ENCODE measurements around the gene MED27.

Gene MED27

DNA sequence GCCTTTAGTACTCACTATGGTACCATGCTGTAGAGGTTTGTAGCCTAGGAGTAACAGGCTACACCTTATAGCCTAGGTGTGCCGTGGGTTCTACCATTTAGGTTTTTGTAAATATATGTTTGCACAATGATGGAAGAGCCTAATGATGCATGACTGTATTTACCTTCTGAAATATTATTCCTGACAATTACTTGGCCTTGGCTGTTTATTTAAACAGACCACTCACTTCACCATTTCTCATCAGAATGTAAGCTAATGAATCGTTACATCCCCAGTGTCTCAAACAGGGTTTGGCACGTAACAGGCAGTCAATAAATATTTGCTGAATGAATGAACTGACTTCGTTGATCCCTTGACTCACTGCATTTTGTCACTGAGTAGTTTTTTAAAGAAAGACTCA lies 93.1 kb downstream of the MED27 start (continued):
- TF ChIP-seq, protein P1, sequence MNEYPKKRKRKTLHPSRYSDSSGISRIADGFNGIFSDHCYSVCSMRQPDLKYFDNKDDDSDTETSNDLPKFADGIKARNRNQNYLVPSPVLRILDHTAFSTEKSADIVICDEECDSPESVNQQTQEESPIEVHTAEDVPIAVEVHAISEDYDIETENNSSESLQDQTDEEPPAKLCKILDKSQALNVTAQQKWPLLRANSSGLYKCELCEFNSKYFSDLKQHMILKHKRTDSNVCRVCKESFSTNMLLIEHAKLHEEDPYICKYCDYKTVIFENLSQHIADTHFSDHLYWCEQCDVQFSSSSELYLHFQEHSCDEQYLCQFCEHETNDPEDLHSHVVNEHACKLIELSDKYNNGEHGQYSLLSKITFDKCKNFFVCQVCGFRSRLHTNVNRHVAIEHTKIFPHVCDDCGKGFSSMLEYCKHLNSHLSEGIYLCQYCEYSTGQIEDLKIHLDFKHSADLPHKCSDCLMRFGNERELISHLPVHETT (tag by site-specific recombination; IDR thresholded peaks at IDR 0.05) = no peak

DNA sequence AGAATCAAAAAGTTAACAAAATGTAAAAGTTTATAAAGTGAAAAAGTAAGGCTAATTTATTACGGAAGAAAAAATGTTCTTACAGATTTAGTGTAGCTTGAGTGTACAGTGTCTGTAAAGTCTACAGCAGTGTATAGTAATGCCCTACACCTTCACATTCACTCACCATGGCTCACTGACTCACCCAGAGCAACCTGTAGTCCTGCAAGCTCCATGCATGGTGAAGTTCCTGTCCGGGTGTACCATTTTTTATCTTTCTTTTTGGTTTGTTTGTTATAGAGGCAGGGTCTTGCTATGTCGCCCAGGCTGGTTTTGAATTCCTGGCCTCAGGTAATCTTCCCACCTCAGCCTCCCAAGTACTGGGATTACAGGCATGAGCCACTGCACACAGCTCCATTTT lies 93.6 kb downstream of the MED27 start:
- TF ChIP-seq KLF10 (tag by site-specific recombination; IDR thresholded peaks at IDR 0.05) (no peak), ZNF677 (tag by site-specific recombination; IDR thresholded peaks at IDR 0.05) (no peak), BCL11B (tag by site-specific recombination; IDR thresholded peaks at IDR 0.05; ENCODE audit: low read depth) (no peak), ZNF76 (tag by site-specific recombination; IDR thresholded peaks at IDR 0.05; ENCODE audit: borderline replicate concordance, low read depth) (no peak), ZNF768 (tag by site-specific recombination; IDR thresholded peaks at IDR 0.05) (no peak), ZNF138 (tag by site-specific recombination; IDR thresholded peaks at IDR 0.05; ENCODE audit: borderline replicate concordance) (no peak), ZNF501 (tag by site-specific recombination; IDR thresholded peaks at IDR 0.05) (no peak), ZNF423 (tag by site-specific recombination; IDR thresholded peaks at IDR 0.05) (no peak), ZNF202 (tag by site-specific recombination; IDR thresholded peaks at IDR 0.05; ENCODE audit: borderline replicate concordance) (no peak), ZNF324 (tag by site-specific recombination; IDR thresholded peaks at IDR 0.05) (no peak), ZNF658 (tag by site-specific recombination; IDR thresholded peaks at IDR 0.05) (no peak), ZNF776 (tag by site-specific recombination; IDR thresholded peaks at IDR 0.05; ENCODE audit: borderline replicate concordance) (no peak), HOXC10 (CRISPR knock-in tag; IDR thresholded peaks at IDR 0.05) (no peak), ZNF555 (tag by site-specific recombination; conservative IDR thresholded peaks at IDR 0.05) (no peak), ZNF585B (tag by site-specific recombination; IDR thresholded peaks at IDR 0.05) (no peak), ZNF221 (tag by site-specific recombination; IDR thresholded peaks at IDR 0.05; ENCODE audit: borderline replicate concordance) (no peak)
- TF ChIP-seq, protein P2, sequence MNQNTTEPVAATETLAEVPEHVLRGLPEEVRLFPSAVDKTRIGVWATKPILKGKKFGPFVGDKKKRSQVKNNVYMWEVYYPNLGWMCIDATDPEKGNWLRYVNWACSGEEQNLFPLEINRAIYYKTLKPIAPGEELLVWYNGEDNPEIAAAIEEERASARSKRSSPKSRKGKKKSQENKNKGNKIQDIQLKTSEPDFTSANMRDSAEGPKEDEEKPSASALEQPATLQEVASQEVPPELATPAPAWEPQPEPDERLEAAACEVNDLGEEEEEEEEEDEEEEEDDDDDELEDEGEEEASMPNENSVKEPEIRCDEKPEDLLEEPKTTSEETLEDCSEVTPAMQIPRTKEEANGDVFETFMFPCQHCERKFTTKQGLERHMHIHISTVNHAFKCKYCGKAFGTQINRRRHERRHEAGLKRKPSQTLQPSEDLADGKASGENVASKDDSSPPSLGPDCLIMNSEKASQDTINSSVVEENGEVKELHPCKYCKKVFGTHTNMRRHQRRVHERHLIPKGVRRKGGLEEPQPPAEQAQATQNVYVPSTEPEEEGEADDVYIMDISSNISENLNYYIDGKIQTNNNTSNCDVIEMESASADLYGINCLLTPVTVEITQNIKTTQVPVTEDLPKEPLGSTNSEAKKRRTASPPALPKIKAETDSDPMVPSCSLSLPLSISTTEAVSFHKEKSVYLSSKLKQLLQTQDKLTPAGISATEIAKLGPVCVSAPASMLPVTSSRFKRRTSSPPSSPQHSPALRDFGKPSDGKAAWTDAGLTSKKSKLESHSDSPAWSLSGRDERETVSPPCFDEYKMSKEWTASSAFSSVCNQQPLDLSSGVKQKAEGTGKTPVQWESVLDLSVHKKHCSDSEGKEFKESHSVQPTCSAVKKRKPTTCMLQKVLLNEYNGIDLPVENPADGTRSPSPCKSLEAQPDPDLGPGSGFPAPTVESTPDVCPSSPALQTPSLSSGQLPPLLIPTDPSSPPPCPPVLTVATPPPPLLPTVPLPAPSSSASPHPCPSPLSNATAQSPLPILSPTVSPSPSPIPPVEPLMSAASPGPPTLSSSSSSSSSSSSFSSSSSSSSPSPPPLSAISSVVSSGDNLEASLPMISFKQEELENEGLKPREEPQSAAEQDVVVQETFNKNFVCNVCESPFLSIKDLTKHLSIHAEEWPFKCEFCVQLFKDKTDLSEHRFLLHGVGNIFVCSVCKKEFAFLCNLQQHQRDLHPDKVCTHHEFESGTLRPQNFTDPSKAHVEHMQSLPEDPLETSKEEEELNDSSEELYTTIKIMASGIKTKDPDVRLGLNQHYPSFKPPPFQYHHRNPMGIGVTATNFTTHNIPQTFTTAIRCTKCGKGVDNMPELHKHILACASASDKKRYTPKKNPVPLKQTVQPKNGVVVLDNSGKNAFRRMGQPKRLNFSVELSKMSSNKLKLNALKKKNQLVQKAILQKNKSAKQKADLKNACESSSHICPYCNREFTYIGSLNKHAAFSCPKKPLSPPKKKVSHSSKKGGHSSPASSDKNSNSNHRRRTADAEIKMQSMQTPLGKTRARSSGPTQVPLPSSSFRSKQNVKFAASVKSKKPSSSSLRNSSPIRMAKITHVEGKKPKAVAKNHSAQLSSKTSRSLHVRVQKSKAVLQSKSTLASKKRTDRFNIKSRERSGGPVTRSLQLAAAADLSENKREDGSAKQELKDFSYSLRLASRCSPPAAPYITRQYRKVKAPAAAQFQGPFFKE (tag by site-specific recombination; IDR thresholded peaks at IDR 0.05; ENCODE audit: borderline replicate concordance) = no peak
- TF ChIP-seq, protein P3, sequence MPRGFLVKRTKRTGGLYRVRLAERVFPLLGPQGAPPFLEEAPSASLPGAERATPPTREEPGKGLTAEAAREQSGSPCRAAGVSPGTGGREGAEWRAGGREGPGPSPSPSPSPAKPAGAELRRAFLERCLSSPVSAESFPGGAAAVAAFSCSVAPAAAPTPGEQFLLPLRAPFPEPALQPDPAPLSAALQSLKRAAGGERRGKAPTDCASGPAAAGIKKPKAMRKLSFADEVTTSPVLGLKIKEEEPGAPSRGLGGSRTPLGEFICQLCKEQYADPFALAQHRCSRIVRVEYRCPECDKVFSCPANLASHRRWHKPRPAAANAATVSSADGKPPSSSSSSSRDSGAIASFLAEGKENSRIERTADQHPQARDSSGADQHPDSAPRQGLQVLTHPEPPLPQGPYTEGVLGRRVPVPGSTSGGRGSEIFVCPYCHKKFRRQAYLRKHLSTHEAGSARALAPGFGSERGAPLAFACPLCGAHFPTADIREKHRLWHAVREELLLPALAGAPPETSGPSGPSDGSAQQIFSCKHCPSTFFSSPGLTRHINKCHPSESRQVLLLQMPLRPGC (tag by site-specific recombination; IDR thresholded peaks at IDR 0.05) = no peak
- Histone ChIP-seq H3K4me1 (ENCODE audit: control insufficient read depth, insufficient read depth, low read length) (no peaks in the 10 kb centered on the region), H3K4me3 (ENCODE audit: low read depth, low read length) (no peak overlapping the region), H3K36me3 (ENCODE audit: control insufficient read depth in 2 of 2, insufficient read depth in 1 of 2, low read length in 2 of 2) (no peaks in the 10 kb centered on the region), H3K27ac (ENCODE audit: extremely low read depth, low read depth, low read length) (no peak overlapping the region), H3K9me3 (ENCODE audit: control insufficient read depth, insufficient read depth, low read depth, low read length) (no peaks in the 10 kb centered on the region)
- CTCF ChIA-PET = interaction anchor here (0.6 kb wide), 2 partner anchors 13 to 43 kb away, joined by 3 to 4 read pairs; no protein-coding TSS in a partner anchor
- POLR2A ChIA-PET = no interaction called here

Measured in HEK293 (cell line).